Stimulated activated CD4-positive, alpha-beta T cell treated with anti-CD3 and anti-CD28 coated beads, Interleukin-1b, Interleukin-23, amount 100 ng/mL, for 24 hours (primary cell): ENCODE data around the gene B9D2.
"Not testable (repeated sequence)": the region's sequence is repeated elsewhere in the genome, so short reads cannot be mapped to it uniquely, and the experiment has no call there.

Source experiments
- DNase-seq, 4 experiments: peaks; one replicate each; pipeline ENCODE4 v3.0.0-alpha.2; 2020; ENCODE audit warnings: low read depth in 4 of 4, low spot score in 1 of 4

B9D2 gene

DNA sequence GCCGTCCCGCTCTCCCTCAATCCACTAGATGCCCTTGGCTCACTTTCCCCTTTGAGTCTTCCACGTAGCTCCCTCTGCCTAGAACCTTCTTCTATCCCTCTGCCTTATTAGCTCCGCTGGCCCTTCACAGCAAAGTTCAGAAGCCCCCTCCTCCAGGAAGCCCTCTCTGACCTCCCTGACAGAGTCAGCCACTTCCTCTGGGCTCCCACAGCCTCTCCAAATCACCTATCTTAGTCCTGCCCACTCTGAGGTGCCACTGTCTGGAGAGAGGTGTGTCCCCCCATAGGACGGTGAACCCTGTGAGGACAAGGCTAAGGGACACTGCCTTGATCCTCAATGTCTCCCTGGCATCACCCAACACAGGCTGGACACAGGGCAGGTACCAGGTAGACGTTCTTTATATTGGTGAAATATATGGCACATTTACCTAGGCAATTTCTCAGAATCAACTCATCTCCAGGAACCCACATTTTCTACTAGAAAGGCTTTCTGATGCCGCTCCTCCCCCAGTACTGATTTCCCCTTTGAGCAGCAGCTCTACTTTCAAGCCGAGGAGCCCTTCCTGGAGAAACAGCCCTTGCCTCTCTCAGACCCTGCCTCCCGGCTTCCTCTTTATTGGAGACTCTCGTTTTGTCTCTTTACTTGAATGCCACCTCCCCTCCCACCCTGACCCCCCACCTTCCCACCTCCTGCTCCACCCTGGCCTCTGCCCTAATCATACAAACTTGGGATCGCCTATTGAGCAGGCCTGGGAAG lies 6.8 kb downstream of the B9D2 start:
- DNase-seq: no peak

DNA sequence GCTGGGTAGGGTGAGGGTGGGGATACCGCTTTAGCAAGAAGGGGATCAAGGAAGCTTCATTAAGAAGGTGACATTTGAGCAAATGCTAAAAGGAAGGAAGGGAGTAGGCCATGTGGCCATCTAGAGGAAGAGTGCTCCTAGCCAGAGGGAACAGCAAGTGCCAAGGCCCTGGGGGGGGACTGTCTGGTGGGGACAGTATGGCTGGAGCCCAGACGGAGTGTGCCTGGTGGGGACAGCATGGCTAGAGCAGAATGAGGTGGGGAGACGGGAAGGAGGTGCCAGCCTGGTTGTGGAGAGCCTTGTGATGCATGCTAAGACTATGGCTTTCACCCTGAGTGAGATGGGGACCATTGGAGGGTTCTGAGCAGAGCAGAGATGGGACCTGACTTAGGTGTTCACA lies 8.1 kb downstream of the B9D2 start:
- DNase-seq: no peak

- DNase-seq: no peak
These were observed 8.9 kb downstream of the B9D2 start for GRCh38 chr19:41355035-41355434.

DNA sequence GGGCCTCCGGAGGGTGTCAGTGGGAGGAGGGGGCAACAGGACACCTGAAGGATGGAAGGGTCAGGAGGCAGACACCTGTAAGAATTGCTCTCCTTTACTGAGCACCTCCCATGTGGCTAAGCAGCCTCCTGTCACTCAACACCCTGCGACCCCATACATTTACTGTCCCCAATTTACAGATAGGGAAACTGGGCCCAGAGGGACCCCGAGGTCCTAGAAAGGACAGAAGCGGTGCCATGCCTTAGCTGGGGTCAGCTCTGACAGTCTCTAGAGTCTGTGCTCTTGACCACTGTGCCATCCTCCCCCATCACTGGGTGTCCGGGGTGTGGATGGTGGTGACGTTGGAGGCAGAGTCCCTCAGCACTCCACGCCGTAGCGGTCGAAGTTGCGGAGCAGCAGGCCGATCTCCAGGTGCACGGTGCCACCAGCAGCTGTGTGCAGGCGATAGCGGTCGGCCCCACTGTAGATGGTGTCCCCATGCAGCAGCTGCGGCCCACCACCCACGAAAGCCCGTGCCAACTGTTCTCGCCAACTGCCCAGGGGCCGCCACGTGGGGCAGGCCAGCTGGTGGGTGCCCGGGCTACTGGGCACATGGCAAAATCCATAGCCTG lies 9.5 kb downstream of the B9D2 start:
- DNase-seq: no peak

GRCh38 chr19:41353466-41354342 lies 10.2 kb downstream of the B9D2 start, which contains the start of gene TGFB1:
TGFB1 (minus strand) TSS chr19:41353922; CDS start chr19:41353044, 878 bp downstream.
- DNase-seq: peak; percentile 79 to 89 (median 80)

DNA sequence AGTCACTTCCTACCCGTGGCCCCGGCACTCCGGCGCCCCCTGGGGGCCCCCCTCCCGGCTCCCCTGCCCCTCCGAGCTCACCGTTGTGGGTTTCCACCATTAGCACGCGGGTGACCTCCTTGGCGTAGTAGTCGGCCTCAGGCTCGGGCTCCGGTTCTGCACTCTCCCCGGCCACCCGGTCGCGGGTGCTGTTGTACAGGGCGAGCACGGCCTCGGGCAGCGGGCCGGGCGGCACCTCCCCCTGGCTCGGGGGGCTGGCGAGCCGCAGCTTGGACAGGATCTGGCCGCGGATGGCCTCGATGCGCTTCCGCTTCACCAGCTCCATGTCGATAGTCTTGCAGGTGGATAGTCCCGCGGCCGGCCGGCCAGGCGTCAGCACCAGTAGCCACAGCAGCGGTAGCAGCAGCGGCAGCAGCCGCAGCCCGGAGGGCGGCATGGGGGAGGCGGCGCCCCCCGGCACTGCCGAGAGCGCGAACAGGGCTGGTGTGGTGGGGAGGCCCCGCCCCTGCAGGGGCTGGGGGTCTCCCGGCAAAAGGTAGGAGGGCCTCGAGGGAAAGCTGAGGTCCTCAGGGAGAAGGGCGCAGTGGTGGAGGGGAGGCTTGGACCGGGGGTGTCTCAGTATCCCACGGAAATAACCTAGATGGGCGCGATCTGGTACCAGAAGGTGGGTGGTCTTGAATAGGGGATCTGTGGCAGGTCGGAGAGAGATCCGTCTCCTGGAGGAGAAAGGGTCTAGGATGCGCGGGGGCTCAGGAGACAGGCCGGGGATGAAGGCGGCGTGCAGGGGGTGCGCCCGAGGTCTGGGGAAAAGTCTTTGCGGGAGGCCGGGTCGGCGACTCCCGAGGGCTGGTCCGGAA lies 11.1 kb downstream of the B9D2 start:
- peak in 3 of 4 experiments; percentile 58 to 76 (median 73) for DNase-seq

DNA sequence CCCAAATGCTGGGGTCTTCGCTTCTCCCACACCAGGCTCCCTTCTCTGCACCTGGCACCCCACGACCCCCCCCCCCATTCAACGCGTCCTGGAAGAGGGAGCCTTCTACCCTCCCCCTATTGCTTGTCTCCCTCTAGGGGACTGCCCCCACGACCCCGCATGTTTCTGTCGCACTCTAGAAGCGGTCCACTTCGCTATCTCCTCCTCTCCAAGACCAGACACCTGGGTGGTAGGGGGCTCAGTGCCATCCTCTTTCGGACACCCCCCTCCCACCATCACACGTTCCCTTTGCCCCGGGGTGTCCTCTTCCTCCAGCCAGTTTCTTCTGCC lies 11.7 kb downstream of the B9D2 start:
- no peak for DNase-seq

- peak in 3 of 4 experiments; percentile 60 to 74 (median 71) for DNase-seq
These were observed 12.4 kb downstream of the B9D2 start for GRCh38 chr19:41351339-41352245.

DNA sequence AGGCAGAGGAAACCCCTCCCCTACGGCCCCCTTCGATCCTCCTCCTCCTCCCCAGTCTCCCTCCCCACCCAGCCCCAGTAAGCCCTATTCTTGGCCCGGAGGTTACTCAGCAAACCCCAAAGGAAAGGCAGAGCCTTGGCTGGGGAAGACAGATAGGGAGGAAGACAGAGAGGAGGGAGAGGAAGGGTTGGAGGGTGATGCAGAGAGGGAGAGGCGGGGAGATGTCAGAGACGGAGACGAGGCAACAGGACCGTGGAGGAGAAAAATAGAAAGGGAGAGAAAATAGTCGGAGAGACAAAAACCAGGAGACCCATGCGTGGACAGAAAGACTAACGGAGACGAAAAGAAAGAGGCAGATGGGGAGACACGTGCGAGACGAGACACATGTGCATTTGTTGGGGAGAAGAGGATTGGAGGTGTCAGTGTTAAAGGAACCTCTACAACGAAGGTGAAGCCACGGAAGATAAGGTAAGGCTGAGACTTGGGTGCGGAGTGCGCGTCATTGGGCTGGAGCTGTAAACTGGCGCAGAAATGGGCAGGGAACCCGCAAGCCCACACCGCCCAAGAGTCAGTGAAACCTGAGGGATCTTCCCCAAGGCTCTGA lies 13.1 kb downstream of the B9D2 start:
- no peak for DNase-seq

- DNase-seq: not testable (repeated sequence)
These were observed 17.0 kb downstream of the B9D2 start for GRCh38 chr19:41346916-41347315.

GRCh38 chr19:41344162-41344561 lies 19.8 kb downstream of the B9D2 start:
- no peak for DNase-seq

DNA sequence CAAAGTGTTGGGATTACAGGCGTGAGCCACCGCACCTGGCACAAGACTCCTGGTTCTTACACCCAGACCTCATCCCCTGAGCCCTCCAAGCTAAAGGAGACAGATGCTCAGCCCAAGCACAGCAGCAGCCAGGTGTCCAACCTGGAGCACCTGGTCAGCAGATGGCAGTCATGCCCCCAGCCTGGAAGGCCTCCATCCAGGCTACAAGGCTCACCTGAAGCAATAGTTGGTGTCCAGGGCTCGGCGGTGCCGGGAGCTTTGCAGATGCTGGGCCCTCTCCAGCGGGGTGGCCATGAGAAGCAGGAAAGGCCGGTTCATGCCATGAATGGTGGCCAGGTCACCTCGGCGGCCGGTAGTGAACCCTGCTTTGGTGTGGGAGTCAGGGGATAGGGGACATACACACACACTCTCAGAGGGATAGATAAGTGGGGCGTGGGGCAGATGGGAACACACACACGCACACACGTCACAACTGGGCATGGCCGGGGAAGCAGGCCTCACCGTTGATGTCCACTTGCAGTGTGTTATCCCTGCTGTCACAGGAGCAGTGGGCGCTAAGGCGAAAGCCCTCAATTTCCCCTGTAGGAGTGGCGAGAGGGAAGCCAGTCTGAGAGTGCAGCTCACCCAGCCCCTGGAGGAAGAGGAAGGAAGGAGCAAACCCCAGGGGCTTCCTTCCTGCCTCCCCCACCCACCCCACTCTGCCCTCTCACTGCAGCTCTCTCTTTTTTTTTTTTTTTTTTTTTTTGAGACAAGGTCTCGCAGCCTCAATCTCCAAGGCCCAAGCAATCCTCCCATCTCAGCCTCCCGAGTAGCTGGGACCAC lies 22.1 kb downstream of the B9D2 start:
- DNase-seq: no peak

- no peak for DNase-seq
These were observed 24.0 kb downstream of the B9D2 start for GRCh38 chr19:41339936-41340335.

GRCh38 chr19:41335467-41335866 lies 28.5 kb downstream of the B9D2 start:
- DNase-seq: no peak

DNA sequence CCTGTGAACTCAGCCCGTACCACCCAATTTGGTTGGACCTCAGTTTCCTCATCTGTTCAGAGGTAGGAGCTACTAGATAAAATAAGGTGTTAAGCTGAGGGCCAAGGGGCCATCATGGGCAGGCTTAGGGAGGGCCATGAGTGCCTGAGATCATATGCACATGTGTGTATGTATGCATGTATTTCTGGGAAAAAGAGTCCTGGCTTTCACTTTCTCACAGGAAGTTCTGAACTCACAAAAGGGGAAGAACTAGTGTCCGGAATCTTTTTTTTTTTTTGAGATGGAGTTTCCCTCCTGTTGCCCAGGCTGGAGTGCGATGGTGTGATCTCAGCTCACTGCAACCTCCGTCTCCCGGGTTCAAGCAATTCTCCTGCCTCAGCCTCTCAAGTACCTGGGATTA lies 29.2 kb downstream of the B9D2 start:
- no peak for DNase-seq

DNA sequence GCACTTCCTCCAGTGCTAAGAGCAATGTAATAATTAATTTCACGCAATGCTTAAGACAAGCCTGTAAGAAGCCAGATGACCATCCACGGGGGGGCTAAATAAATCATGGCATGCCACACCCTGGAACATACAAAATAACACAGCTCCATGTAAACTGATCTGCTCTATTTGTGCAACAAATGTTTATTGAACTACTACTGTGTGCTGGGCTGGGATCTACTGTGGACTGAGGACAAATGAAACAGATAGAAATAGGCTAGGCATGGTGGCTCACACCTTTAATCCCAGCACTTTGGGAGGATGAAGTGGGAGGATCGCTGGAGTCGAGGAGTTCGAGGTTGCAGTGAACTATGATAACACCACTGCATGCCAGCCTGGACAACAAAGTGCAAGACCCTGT lies 31.5 kb downstream of the B9D2 start:
- DNase-seq: no peak

- DNase-seq: no peak
These were observed 31.9 kb downstream of the B9D2 start for GRCh38 chr19:41332000-41332399.

GRCh38 chr19:41330946-41331678 lies 32.8 kb downstream of the B9D2 start:
- no peak for DNase-seq
